RWPE1 (cell line): Measurements from ENCODE around the gene METTL27.

ENCODE experiments used
- CTCF ChIA-PET: fragments of 350-600 bp; sonication (Branson Sonifier 250); formaldehyde crosslinking; extraction: SDS; loops from one replicate; lab custom pipeline; 2021; lab: Yijun Ruan, JAX
- POLR2A ChIA-PET: fragments of 400-600 bp; formaldehyde crosslinking; extraction: SDS; loops from one replicate; lab custom pipeline; 2020; ENCODE audit warnings: antibody characterized with exemption; ENCODE audit not compliant: low non-redundant PET; lab: Yijun Ruan, JAX
- DNase-seq: peaks from one replicate; pipeline ENCODE4 v3.0.0; 2012; ENCODE audit warnings: low spot score
- H3K27ac ChIP-seq: fragments of 450-650 bp; 2 replicates; pipeline ENCODE4 v1.5.1; 2017
- CTCF ChIP-seq: fragments of 450-650 bp; conservative IDR thresholded peaks from 2 replicates; pipeline ENCODE4 v1.5.1; 2017; ENCODE audit warnings: low read depth, mild to moderate bottlenecking

METTL27 gene, protein sequence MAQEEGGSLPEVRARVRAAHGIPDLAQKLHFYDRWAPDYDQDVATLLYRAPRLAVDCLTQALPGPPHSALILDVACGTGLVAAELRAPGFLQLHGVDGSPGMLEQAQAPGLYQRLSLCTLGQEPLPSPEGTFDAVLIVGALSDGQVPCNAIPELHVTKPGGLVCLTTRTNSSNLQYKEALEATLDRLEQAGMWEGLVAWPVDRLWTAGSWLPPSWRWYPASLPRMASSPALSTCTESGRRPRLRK

DNA sequence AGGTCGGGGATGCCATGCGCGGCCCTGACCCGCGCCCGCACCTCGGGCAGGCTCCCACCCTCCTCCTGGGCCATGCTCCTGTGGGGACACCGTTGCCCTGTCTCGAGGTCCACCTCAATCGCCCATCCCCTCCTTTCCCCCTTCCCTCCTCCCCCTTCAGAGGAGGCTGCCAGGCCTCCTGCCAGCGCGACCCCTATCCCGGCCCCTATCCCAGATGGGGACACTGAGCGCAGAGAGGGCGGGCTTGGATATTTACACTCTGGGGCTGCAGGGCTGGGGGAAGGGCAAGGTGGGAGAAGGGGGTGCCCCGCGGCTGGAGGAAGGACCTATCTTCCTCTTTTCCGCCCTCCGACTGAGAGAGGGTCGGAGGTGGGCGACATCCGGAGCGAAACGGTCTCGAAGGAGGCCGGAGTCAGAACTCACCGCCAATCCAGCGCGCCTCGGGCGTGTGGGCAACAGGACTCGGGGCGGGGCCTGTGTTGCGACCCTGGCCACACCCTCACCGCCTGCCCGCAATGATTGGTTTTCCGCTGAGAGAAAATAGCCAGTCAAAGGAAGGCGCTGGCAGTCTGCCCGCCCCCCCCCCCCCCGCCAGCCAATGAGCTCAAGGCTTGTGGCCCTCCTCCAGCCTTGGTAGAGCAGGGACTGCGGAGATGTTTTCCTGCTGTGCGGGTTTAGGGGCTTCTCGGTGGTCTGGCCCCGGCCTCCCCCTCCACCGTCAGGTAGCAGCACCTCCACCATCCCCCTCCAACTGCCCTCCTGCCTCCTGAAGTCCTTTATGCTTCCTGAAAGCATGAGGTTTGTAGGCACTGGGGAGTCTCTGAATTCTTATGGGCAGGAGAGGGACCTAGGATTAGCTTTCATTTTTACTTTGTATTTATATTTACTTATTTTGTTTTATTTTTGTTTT is at the start of gene METTL27:
Gene METTL27 (minus strand): TSS at position 450 of the 910 bp plus-strand sequence. CDS start 376 bp downstream, at position 74.
- peak within 1 kb of the TSS; percentile 87 for H3K27ac ChIP-seq
- CTCF ChIA-PET: interaction anchor here (0.7 to 0.8 kb wide), 2 partner anchors 23 to 117 kb away, joined by 3 read pairs; no protein-coding TSS in a partner anchor
- no peak for TF ChIP-seq CTCF
- DNase-seq: peak; percentile 95
- POLR2A ChIA-PET: interaction anchor here (0.6 to 1.6 kb wide), 4 partner anchors 9 to 33 kb away, joined by 3 to 8 read pairs (median 4); no protein-coding TSS in a partner anchor

GRCh38 chr7:73891178-73891885 is 49.0 kb upstream of the METTL27 start:
- TF ChIP-seq CTCF: no peak
- CTCF ChIA-PET: interaction anchor here (0.7 kb wide), 1 partner anchor 82 kb away, joined by 3 read pairs; no protein-coding TSS in a partner anchor
- DNase-seq: no peak
- POLR2A ChIA-PET: no interaction called here
- H3K27ac ChIP-seq: peak overlapping the region; percentile 30

GRCh38 chr7:73890555-73891147 is 48.3 kb upstream of the METTL27 start:
- ChIA-PET CTCF (no interaction called here), POLR2A (no interaction called here)

GRCh38 chr7:73888959-73889358 is 46.6 kb upstream of the METTL27 start:
- H3K27ac ChIP-seq: no peak overlapping the region
- no peak for TF ChIP-seq CTCF
- POLR2A ChIA-PET: no interaction called here
- CTCF ChIA-PET: no interaction called here
- DNase-seq: no peak

More at GRCh38 chr7:73890555-73891147, 48.3 kb upstream of the METTL27 start:
- DNase-seq: no peak
- peak overlapping the region; percentile 30 for H3K27ac ChIP-seq
- no peak for TF ChIP-seq CTCF

GRCh38 chr7:73887762-73888161 is 45.4 kb upstream of the METTL27 start:
- TF ChIP-seq CTCF: no peak
- no peak for DNase-seq
- ChIA-PET POLR2A (no interaction called here), CTCF (interaction anchor here (1.0 kb wide), 1 partner anchor 30 kb away, joined by 3 read pairs; no protein-coding TSS in a partner anchor)
- H3K27ac ChIP-seq: no peak overlapping the region
